Measurements from ENCODE around the gene XBP1.
"Not testable (repeated sequence)": the region's sequence is repeated elsewhere in the genome, so short reads cannot be mapped to it uniquely, and the experiment has no call there.

XBP1 gene

DNA sequence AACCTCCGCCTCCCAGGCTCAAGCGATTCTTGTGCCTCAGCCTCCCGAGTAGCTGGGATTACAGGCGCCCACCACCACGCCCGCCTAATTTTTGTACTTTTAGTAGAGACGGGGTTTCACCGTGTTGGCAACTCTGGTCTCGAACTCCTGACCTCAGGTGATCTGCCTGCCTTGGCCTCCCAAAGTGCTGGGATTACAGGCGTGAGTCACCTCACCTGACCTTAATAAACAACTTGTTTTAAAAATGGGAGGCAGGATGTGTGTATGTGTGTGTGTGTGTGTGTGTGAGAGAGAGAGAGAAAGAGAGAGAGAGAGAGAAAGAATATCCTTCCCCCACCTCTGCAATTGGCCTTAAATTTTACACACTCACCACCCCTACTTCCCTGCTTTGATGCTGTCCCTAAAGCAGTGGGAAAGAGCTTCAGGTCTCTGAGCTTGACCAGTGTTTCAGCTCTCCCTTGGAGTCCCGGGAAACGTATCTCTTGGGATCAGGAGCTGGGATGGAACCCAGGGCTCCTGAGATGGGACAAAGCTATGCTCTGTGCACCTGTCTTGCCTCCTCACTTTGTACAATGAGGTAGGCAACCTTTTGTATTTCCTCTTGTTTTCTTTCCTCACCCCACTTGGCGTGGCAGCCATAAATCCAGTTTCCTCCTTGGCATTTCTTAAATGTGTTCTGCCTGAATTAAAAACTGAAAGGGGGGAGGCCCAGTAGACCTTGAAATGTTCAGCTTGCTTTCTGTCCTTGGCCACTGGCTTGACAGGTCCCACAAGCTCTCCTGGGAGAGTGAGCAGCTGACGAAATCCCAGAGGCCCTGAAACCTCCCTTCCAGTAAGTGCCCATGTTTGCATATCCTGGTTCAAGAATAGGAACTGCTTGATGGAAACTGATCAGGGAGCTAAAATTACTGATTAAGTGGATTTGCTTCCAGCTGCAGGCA, 17.8 kb upstream of the XBP1 start:
- peak; percentile 40 for DNase-seq

DNA sequence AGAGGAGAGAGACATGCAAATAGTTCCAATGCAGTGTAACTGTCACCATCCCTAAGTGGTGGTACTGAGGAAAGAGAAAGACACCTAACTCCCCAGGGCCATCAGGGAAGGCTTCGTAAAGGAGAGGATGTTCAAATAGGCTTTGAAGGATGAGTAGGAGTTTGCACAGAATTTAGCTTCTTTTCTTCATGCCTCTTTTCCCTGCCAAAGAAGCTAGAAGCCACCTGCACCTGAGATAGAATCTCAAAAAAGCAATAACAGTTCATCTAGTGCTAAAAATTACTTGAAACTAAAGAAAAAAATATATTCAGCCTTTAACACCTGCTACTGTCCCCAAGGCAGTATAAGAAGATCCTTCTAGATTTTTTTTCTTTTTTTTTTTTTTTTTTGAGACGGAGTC, 16.7 kb upstream of the XBP1 start:
- no peak for DNase-seq

DNA sequence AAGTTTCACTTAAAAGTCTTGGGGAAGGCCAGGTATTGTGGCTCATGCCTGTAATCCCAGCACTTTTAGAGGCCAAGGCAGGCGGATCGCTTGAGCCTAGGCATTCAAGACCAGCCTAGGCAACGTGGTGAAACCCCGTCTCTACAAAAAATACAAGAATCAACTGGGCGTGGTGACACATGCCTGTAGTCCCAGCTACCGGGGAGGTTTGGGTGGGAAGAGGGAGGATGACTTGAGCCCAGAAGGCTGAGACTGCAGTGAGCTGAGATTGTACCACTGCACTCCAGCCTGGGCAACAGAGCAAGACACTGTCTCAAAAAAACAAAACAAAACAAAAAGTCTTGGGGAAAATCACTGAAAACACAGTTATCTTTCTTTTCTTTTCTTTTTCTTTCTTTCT, 15.4 kb upstream of the XBP1 start:
- no peak for DNase-seq

DNA sequence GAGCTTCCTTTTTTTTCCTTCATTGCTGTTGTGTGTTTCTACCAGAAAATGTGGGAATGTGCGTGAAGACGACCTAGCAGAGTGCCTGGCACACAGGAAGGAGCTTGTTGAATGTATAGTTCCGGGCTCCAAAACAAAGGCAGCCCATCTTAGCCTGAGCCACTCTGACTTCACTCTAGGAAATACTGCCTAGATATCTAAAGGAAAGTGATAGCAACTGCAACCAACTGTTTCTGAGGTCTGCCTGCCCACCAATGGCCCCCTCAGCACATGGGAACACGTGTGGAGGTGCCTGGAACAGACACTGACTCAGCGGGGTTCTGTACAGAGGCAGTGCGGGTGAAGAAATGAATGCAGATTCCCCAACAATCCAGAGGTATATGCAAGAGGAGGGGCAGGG, 14.7 kb upstream of the XBP1 start:
- DNase-seq, result no peak

DNA sequence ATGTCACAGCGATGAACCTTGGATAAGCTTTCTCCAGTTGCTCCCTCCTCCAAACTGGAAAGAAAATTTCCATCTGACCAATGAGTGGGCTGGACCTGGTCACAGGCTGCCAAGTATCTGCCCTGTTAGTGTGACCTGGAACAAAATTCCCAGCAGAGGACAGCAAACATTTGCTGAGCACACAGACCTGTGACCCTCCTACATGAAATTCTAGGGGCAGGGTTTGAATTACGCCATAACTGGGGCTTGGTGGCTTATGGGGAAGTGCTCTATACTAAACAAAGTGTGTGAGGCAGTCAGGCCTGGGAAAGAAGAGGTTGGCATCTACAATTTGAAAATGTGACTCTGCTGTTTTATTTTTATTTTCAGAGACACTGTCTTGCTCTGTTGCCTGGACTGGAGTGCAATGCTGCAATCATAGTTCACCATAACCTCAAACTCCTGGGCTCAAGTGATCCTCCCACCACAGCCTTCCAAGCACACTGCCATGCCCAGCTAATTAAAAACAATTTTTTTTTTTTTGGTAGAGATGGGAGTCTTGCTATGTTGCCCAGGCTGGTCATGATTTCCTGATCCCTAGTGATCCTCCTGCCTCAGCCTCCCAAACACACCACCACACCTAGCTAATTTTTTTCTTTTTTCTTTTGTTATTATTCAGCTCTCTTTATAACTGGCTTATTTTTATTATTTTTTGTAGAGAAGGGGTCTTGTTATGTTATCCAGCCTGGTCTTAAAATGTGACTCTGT, 13.6 kb upstream of the XBP1 start:
- no peak for DNase-seq

DNA sequence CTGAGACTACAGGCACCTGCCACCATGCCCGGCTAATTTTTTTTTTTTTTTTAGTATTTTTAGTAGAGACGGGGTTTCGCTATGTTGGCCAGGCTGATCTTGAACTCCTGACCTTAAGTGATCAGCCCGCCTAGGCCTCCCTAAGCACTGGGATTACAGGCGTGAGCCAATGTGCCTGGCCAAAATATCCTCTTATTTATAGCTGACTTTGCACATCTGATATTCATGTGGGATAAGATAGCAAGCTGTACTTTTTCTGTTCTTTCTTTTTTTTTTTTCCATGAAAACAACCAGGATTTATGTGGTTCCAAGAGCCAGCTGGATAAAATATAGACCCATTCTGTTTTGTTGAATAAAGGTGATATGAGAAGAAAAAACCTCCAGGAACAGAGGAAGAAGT, 12.1 kb upstream of the XBP1 start:
- DNase-seq, result no peak

DNA sequence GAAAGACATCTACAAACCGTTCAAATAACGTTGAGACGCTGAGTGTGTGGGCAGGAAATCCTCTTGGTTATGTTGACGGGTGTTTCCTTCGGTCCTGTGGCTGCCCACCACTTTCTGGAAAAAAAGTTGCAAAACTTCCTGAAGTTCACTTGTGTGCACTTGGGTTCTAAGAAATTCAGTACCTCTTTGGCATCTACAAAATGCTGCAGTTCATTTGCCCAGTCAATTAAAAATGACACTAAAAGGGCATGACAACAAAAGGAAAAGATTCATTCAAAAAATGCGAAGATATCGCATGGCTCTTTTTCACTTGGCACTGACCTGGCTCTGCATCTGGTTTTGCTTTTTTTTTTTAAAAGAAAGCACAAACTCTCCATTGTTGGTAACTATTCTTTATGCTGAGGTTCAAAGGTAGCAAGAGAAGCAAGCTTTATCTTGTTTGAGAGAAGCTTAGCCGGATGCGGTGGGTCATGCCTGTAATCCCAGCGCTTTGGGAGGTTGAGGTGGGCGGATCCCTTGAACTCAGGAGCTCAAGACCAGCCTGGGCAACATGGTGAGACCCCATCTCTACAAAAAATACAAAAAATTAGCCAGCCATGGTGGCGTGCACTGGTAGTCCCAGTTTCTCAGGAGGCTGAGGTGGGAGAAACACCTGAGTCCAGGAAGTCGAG, 10.6 kb upstream of the XBP1 start:
- DNase-seq, result no peak

DNA sequence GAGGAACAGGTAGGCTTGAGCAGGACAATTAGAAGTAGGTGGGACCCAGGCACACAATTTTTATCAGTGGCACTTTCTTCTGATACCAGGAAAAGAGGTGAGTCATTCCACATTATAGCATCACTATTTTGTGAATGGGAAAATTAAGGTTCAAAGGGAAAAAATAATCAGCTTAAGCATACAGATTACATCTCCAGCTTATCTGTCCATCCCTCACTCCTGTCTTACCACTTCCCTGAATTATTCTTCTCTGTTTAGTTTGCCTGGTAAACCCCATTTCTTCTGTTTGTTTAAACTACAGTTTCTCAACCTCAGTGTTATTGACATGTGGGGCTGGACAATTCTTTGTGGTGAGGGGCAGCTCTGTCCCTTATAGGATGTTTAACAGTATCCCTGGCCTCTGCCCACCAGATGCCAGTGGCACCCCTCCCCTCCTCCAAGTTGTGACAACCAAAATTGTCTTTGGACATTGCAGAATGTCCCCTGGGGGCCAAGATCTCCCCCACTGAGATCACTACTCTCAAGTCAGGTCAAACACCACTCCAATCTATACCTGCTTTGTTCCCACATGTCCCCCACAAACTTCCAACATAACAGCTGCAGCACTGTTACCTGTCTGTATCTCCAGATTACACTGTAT, 8.5 kb upstream of the XBP1 start:
- DNase-seq, result no peak

DNA sequence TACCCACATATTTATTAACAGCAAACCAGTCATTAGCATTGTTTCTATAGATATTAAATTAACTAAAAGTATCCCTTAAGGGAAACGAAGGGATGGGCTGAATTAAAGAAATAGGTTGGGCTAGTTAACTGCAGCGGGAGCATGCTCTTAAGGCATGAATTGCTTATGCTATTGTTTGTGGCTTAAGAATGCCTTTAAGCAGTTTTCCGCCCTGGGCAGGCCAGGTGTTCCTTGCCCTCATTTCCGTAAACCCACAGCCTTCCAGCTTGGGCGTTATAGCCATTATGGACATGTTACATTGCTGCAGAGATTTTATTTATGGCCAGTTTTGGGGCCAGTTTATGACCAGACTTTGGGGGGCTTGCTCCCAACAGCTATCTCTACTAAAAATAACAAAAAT, 5.1 kb upstream of the XBP1 start:
- not testable (repeated sequence) for DNase-seq

DNA sequence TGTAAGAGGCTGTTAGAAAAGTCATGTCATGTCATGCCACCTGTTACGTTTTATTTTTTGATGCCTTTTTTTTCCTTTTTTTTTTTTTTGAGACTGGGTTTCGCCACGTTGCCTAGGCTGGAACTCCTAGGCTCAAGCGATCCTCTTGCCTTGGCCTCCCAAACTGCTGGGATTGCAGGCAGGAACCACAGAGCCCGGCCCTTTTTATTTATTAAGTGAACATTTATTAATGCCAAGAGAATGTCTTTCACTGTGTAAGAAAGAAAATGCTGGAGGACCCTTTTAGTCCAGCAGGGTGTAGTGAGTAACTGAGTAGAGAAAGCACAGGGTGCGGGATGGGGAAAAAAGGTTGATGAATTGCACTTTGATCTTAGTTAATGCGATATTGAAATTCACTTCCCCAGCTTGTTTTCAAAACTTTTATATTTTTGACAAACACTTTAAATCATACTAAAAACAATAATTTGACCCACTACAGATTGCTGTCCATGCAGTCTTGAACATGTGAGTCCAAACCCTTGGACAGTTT, 2.3 kb upstream of the XBP1 start:
- DNase-seq, result no peak

DNA sequence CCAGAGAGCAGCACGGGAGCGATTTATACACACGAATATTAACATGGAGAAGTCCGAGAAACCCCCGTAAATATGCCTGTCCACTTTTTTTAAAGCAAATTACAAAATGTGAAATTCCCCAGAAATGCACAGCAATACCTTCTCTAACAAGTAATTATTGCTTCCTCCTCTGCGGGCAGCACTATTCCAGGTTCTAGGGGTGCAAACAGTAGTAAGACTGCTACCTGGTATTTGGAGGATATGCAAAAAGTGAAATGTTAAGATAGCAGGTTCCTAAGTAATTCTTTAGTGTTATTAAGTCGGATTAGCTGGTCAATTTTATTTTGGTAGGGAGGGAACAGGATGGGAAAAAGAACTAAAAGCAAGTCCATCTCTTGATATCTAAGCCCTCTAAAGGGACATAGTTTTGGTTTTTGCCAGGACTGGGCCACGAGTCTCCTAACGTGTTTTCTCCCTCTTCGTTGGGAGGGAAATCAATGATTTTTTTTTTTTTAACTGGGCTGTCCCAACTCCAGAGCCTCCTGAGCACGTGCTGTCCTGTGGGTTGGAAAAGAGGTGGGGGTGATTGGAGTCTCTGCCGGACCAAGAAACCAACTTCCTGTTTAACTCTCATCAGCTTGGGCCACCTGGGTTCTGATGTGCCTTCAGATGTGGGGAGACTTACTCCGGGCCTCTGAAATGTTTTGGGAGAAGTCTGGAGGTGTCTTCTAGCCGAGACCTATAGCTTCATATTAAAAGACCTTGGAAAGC, 1.7 kb upstream of the XBP1 start:
- DNase-seq, result no peak

DNA sequence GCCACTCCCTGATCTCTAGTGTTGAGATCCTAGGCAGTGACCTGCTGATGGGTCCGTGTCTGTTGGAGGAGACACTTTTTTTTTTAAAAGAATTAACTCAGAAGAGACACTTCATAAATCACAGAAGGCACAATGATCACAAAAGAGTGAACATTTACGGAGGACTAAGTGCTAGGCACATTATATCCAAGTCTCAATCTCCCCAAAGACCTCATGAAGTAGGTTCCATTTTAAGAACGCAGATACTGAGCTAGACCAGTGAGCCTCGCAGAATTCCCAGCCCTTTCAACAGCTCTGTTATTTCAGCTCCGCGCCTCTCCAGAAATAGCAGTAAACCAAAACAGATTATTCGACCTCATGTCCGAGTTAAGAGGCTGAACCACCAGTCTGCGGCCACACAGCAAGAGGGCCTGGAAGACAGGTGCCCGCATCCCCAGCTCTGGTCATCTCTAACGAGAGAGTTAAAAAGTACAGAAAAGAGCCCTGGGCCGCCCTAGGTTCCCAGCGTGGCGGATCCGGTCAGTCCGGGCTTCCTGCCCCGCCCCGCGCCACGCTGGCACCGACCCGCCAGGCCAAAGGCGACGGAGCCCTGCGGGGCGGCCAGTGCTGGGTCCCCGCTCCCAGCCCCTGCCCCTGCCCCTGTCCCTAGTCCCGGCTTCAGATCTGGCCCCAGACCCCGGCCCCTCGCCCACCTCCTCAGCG, 612 bp downstream of the XBP1 start:
- DNase-seq, result no peak

DNA sequence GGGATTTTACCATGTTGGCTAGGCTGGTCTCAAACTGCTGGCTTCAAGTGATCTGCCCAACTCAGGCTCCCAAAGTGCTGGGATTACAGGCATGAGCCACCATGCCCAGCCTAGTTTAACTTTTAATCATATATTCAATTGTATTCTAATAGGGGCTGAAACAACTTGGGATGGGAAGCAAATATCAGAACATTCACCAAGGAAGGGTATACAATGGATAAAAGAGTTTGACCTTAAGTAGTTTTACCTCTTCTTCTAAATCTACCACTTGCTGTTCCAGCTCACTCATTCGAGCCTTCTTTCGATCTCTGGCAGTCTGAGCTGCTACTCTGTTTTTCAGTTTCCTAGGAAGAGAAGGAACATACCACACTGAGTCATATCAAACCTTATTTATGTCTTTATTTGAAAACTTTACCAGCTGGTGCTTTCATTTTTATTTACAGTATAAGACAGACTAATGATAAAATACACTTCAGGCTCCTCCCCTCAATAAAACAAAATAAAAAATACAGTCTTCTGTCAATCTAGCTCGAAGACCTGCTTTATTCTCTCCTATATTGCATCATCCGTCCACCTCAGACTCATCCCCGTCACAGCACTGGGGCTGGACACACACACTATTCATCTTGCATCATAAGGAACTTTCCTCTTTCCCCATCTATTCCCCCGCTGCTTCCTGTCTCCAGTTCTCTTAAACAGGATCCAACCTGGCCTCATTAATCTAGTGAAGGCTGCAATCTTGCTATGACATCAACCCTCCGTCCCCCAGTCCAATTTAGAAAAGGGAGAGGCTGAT, 1.4 kb downstream of the XBP1 start:
- no peak for DNase-seq

DNA sequence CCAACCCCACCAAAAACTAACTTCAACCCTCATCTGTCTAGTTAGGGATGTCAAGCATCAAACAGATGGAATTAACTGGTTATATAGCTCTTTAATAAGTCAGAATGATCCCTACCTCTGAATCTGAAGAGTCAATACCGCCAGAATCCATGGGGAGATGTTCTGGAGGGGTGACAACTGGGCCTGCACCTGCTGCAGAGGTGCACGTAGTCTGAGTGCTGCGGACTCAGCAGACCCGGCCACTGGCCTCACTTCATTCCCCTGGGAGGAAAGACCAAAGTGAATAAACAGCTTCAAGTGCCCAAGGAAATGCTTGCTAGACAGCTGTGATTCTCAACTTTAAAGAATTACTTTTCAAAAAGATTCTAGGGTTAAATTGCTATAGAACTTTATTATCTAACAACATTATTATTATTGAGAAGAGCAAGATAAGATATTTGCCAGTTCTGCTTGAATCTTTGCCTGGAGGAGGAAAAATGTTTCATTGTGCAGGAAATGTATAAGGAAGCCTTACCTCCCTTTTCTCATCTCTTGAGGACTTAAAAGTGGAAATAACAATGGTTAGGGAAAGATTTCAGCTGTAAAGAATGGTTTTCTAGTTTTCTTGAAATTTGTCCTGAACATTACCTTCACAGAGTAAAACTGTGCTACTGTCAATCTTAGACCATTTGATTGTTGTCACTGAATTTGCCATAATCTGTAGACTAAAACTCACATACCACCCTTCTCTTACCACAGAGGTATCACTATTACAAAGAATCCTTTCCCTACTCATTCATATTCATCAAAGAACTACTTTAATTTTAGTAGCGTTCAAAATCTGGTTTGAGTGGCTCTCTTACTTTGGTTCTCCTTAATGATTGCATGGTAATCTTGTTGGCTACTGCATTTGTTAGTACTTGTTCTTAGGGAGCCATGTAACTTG, 4.2 kb downstream of the XBP1 start:
- DNase-seq, result no peak

DNA sequence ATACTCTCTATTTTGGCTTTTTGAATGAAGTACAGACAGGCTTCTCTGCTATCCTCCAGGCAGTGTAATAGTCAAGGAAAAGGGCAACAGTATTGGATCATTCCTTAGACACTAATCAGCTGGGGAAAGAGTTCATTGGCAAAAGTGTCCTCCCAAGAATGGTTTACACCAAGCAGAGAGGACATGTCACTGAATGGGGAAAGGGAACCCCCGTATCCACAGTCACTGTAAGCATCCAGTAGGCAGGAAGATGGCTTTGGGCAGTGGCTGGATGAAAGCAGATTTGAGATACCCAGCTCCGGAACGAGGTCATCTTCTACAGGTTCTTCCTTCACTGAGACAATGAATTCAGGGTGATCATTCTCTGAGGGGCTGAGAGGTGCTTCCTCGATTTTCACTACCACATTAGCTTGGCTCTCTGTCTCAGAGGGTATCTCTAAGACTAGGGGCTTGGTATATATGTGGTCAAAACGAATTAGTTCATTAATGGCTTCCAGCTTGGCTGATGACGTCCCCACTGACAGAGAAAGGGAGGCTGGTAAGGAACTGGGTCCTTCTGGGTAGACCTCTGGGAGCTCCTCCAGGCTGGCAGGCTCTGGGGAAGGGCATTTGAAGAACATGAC, 5.2 kb downstream of the XBP1 start:
- no peak for DNase-seq

DNA sequence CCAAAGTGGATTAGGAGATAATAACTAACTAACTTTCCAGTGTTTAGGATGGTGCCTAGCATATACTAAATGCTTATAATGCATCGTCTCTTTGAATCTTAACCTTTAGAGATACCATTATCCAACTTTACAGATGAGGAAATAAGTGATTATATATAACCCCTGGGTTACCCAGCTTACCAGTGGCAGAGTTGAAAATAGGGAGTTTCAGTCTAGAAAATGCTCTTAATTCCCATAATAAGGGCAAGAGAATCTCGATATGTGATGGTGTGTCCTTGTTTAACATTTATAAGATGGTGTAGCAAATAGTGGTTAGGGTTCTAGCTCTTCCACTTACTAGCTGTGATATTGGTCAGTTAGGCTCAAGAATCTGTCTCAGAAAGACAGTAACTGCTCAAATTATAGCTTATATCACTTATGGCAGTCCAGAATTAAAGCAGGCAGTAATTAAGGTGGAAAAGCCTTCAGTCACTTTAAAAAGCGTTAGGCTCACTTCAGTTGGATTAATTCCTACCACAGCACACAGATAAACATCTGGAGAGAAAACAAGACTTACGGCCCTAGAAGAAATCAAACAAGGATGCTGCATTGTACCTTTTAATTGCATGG, 6.3 kb downstream of the XBP1 start:
- DNase-seq, result no peak

DNA sequence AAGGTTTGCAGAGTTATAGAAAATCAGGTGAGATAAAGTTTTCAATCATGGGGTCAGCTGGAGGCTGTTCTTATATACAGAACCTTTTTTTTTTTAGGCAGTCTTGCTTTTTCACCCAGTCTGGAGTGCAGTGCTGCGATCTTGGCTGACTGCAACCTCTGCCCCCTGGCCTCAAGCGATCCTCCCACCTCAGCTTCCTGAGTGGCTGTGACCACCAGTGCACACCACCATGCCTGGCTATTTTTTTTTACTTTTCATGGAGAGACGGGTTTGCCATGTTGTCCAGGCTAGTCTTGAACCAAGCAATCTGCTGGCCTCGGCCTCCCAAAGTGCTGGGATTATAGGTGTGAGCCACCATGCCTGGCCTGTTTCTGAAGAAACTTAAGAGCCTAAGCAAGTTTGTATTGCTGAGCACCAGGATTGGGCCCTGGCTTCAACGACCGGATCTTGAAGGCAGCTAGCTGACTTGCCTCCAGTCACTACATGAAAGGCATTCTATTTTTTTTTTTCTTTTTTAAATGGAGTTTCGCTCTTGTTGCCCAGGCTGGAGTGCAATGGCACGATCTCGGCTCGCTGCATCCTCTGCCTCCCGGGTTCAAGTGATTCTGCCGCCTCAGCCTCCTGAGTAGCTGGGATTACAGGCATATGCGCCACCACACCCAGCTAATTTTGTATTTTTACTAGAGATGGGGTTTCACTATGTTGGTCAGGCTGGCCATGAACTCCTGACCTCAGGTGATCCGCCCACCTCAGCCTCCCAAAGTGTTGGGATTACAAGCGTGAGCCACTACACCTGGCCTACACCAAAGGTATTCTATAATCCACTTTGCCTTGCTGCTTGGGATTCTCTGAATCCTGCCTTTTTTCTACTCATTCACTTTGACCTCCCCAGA, 7.6 kb downstream of the XBP1 start:
- no peak for DNase-seq
